ENCODE results near the gene NUBP1. TPM values are rescaled to one million over a fixed set of nuclear protein-coding genes. Genes with fewer than 3 reads are reported as not detected.
"Not testable (repeated sequence)": the region's sequence is repeated elsewhere in the genome, so short reads cannot be mapped to it uniquely, and the experiment has no call there.

The NUBP1 gene
- polyA plus RNA-seq, 1 donor (not counting 4 experiments of a cell fraction or from before 2014, with no cell fraction given), result 22.2 TPM

- FAIRE-seq, result no peak
- dilution Hi-C loops (cut with MboI; ENCODE audit: extremely low pct_ligation_motif_present, low sequenced_read_pairs), result no loop called here
- no peak for DNase-seq (ENCODE audit: low read depth, low spot score)
Observed at GRCh38 chr16:10782628-10783027, 39.0 kb downstream of the NUBP1 start.

GRCh38 chr16:10787304-10787703 is 43.7 kb downstream of the NUBP1 start:
- Histone ChIP-seq H3K27me3 (ENCODE audit: control insufficient read depth, extremely low read depth, insufficient read depth, low read length) (no peaks in the 10 kb centered on the region), H4K20me1 (ENCODE audit: control insufficient read depth, extremely low read depth, insufficient read depth, low read length) (no peaks in the 10 kb centered on the region), H3K9ac (ENCODE audit: control insufficient read depth, extremely low read depth, insufficient read depth, low read length) (no peak overlapping the region), H3K27ac (ENCODE audit: control insufficient read depth, insufficient read depth, low read length) (no peak overlapping the region), H3K4me2 (ENCODE audit: control insufficient read depth, extremely low read depth, insufficient read depth, low read depth, low read length) (no peak overlapping the region), H3K4me1 (ENCODE audit: control insufficient read depth, extremely low read depth, insufficient read depth, low read length) (no peaks in the 10 kb centered on the region), H3K9me3 (ENCODE audit: control insufficient read depth, low read depth, low read length) (no peaks in the 10 kb centered on the region), H3K79me2 (ENCODE audit: control insufficient read depth, insufficient read depth, low read length) (no peaks in the 10 kb centered on the region), H3K4me3 (ENCODE audit: control insufficient read depth in 2 of 3, extremely low read depth in 1 of 3, insufficient read depth in 2 of 3, low read depth in 1 of 3, low read length in 3 of 3) (no peak overlapping the region), H3K9me1 (ENCODE audit: control insufficient read depth, extremely low read depth, insufficient read depth, low read length) (no peaks in the 10 kb centered on the region), H2AFZ (ENCODE audit: control insufficient read depth, low read length) (no peak overlapping the region), H3K36me3 (ENCODE audit: control insufficient read depth in 2 of 2, extremely low read depth in 1 of 2, insufficient read depth in 2 of 2, low read length in 2 of 2) (no peaks in the 10 kb centered on the region)
- dilution Hi-C loops (cut with MboI; ENCODE audit: extremely low pct_ligation_motif_present, low sequenced_read_pairs), result no loop called here
- TF ChIP-seq CTCF (optimal IDR thresholded peaks at IDR 0.05 in 1 of 3, IDR thresholded peaks at IDR 0.05 in 1 of 3, conservative IDR thresholded peaks at IDR 0.05 in 1 of 3; ENCODE audit: extremely low read depth in 1 of 3, insufficient read depth in 2 of 3, low read length in 3 of 3), result no peak
- no peak for TF ChIP-seq EZH2 (IDR thresholded peaks at IDR 0.05; ENCODE audit: low read length)
- FAIRE-seq, result no peak
- DNase-seq (ENCODE audit: low read depth, low spot score), result no peak

More at GRCh38 chr16:10782628-10783027, 39.0 kb downstream of the NUBP1 start:
- Histone ChIP-seq H3K27ac (ENCODE audit: control insufficient read depth, insufficient read depth, low read length) (no peak overlapping the region), H3K9ac (ENCODE audit: control insufficient read depth, extremely low read depth, insufficient read depth, low read length) (no peak overlapping the region), H3K27me3 (ENCODE audit: control insufficient read depth, extremely low read depth, insufficient read depth, low read length) (no peaks in the 10 kb centered on the region), H3K36me3 (ENCODE audit: control insufficient read depth in 2 of 2, extremely low read depth in 1 of 2, insufficient read depth in 2 of 2, low read length in 2 of 2) (no peaks in the 10 kb centered on the region), H3K4me2 (ENCODE audit: control insufficient read depth, extremely low read depth, insufficient read depth, low read depth, low read length) (no peak overlapping the region), H3K9me1 (ENCODE audit: control insufficient read depth, extremely low read depth, insufficient read depth, low read length) (no peaks in the 10 kb centered on the region), H3K4me3 (ENCODE audit: control insufficient read depth in 2 of 3, extremely low read depth in 1 of 3, insufficient read depth in 2 of 3, low read depth in 1 of 3, low read length in 3 of 3) (no peak overlapping the region), H2AFZ (ENCODE audit: control insufficient read depth, low read length) (no peak overlapping the region), H3K79me2 (ENCODE audit: control insufficient read depth, insufficient read depth, low read length) (no peaks in the 10 kb centered on the region), H3K9me3 (ENCODE audit: control insufficient read depth, low read depth, low read length) (no peaks in the 10 kb centered on the region), H3K4me1 (ENCODE audit: control insufficient read depth, extremely low read depth, insufficient read depth, low read length) (no peaks in the 10 kb centered on the region), H4K20me1 (ENCODE audit: control insufficient read depth, extremely low read depth, insufficient read depth, low read length) (no peaks in the 10 kb centered on the region)
- TF ChIP-seq CTCF (optimal IDR thresholded peaks at IDR 0.05 in 1 of 3, IDR thresholded peaks at IDR 0.05 in 1 of 3, conservative IDR thresholded peaks at IDR 0.05 in 1 of 3; ENCODE audit: extremely low read depth in 1 of 3, insufficient read depth in 2 of 3, low read length in 3 of 3), result no peak
- TF ChIP-seq EZH2 (IDR thresholded peaks at IDR 0.05; ENCODE audit: low read length), result no peak

GRCh38 chr16:10788630-10789029 is 45.0 kb downstream of the NUBP1 start:
- H3K4me1 ChIP-seq (ENCODE audit: control insufficient read depth, extremely low read depth, insufficient read depth, low read length); H3K4me2 ChIP-seq (ENCODE audit: control insufficient read depth, extremely low read depth, insufficient read depth, low read depth, low read length); H3K79me2 ChIP-seq (ENCODE audit: control insufficient read depth, insufficient read depth, low read length); H3K27ac ChIP-seq (ENCODE audit: control insufficient read depth, insufficient read depth, low read length); H3K9ac ChIP-seq (ENCODE audit: control insufficient read depth, extremely low read depth, insufficient read depth, low read length); H3K27me3 ChIP-seq (ENCODE audit: control insufficient read depth, extremely low read depth, insufficient read depth, low read length); H3K36me3 ChIP-seq (ENCODE audit: control insufficient read depth in 2 of 2, extremely low read depth in 1 of 2, insufficient read depth in 2 of 2, low read length in 2 of 2); H3K4me3 ChIP-seq (ENCODE audit: control insufficient read depth in 2 of 3, extremely low read depth in 1 of 3, insufficient read depth in 2 of 3, low read depth in 1 of 3, low read length in 3 of 3); H3K9me3 ChIP-seq (ENCODE audit: control insufficient read depth, low read depth, low read length); FAIRE-seq; DNase-seq (ENCODE audit: low read depth, low spot score); dilution Hi-C loops (cut with MboI; ENCODE audit: extremely low pct_ligation_motif_present, low sequenced_read_pairs); H4K20me1 ChIP-seq (ENCODE audit: control insufficient read depth, extremely low read depth, insufficient read depth, low read length); H3K9me1 ChIP-seq (ENCODE audit: control insufficient read depth, extremely low read depth, insufficient read depth, low read length); H2AFZ ChIP-seq (ENCODE audit: control insufficient read depth, low read length): not testable (repeated sequence)
